DND-41 (cell line): Measurements from ENCODE around the gene DPH1.

Experiments
- EZH2 ChIP-seq: IDR thresholded peaks from 3 replicates; pipeline ENCODE4 v1.6.1; 2012; ENCODE audit warnings: borderline replicate concordance, low read depth, mild to moderate bottlenecking, moderate library complexity, low read length, inconsistent platforms; ENCODE audit not compliant: severe bottlenecking
- TF ChIP-seq, protein P1 (sequence below): IDR thresholded peaks from 2 replicates; pipeline ENCODE4 v1.5.1; 2012; ENCODE audit warnings: borderline replicate concordance, low read length, moderate library complexity, mild to moderate bottlenecking; ENCODE audit not compliant: poor library complexity, severe bottlenecking; ENCODE audit errors: extremely low read depth

DNA sequence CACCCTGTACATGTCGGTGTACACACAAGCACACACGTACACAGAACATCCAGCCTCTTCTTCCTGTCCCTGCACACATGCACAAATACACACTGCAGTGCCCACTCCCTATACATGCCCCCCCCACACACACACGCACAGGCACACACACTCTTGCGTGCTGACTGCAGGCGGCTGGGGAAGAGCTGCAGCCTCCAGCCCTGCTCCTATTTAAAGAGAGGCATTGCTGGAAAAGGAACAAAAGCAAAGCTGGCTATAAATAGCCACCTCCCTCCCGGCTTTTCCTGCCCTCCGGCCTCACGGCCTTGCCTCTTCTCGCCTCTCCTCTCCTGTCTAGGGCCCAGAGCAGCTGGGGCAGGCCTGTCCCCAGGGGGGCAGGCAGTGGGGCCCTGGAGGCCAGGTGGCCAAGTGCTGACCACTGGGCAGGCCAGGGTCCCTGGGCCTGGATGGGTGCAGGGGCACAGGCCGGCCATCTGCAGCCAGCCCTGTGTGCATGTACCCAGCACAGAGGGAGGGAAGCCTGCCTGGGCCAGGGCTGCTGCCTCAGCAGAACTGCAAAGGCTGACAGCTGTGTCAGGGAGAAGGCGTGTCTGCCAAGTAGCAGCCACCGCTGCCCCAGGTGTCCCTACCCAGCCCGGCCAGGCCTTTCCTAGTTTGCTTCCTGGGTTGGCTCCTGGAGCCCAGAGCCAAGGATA lies 30.2 kb upstream of the DPH1 start:
- TF ChIP-seq, protein P1, sequence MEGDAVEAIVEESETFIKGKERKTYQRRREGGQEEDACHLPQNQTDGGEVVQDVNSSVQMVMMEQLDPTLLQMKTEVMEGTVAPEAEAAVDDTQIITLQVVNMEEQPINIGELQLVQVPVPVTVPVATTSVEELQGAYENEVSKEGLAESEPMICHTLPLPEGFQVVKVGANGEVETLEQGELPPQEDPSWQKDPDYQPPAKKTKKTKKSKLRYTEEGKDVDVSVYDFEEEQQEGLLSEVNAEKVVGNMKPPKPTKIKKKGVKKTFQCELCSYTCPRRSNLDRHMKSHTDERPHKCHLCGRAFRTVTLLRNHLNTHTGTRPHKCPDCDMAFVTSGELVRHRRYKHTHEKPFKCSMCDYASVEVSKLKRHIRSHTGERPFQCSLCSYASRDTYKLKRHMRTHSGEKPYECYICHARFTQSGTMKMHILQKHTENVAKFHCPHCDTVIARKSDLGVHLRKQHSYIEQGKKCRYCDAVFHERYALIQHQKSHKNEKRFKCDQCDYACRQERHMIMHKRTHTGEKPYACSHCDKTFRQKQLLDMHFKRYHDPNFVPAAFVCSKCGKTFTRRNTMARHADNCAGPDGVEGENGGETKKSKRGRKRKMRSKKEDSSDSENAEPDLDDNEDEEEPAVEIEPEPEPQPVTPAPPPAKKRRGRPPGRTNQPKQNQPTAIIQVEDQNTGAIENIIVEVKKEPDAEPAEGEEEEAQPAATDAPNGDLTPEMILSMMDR = no peak
- TF ChIP-seq EZH2 = no peak
